Measurements from ENCODE around the gene PITPNB.

The PITPNB gene

DNA sequence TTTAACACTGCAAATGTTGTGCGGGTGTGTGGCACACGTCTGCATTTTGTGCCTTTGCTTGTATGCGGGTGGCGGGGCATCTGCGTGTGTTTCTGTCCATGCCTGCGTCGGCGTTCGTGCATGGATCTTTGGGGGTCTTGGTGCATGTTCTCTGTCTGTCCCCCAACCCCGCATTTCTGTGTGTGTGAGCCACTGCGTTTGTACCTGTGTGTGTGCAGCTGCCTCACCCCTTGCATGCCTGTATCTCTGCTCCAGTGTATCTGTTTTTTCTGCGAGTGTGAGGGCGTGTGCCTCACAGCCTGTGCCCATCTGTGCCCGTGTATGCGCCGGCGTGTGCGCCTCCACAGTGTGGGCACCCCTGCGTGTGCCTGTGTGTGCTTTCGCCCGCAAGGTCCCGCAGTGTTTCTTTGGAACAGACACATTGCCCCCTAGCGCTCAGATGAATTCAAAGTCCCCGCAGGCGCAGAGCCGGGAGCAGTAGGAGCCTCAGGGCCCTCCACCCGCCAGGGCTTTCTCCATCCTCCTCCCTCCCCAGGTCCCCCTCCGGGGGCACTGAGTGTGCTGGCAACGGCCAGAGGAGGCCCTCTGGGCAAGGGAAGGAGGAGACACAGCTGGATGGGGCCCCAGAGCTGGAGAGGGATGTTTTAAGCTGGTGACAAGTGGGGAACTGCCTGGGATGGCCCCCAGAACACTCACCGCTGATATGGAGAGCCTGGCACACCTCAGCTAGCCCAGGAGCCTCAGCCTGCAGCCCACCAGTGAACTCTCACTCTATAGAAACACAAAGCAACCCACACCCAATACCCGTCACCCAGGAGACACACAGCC is 114.4 kb downstream of the PITPNB start:
- peak in 49 of 56 donors; percentile 9 to 83 (median 52) for DNase-seq

DNA sequence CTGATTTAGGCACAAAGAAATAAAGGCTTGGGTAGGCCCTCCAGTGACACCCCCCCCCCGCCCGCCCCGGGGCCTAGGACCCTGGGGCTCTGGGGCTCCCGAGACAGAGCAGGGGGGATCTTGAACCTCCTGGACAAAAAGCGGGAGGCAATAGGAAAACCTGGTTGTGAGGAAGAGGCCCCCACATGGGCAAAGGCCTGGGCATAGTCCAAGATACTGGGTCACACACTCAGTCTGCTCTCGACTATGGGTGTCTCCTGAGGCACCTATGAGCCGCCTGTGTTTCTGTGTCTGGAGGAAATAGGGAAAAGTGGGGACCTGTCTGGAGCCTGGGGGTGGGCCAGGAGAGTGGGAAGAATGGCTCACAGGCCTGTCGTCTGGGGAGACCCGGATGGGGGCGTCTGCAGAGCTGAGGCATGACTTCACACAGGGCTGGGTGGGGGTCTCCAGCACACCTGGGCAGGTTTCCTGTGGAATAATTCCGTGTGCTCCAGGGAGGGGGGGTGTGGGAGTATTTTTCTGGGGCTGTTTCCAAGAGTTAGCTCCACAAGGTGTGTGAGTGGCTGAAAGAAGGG is 115.1 kb downstream of the PITPNB start:
- no peak for DNase-seq

DNA sequence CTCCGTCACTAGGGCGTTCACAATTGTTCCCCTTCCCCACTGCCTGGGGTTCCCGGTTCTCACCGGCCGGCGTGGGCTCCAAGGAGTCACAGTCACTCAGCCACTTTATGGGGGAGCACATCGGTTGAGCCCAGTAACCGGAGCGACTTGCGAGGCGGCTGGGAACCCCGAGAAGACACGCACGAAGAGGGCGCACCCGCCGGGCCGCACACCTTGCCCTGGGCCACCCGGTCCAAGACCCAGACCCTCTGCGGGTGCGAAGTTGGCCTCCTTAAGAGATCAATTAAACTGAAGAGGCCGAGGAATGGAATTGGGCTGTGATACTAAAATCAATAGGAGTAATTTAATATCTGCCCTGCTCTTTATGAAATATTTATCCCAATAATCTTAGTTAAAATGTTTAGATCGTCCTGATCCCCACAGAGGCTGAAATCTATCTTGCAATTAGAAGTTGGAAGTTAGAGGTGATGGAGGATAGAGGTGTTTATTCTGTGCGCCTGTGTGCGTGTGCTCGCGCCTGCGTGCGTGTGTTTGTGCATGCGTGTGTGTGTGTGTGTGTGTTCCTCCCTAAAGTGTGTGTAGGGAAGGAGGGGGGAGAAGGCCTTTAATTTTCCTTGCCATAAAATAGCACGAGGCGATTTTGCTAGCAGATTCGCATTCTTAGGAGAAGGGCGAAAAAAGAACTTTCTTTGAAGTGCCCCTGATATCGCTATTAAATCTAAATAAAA is 116.5 kb downstream of the PITPNB start:
- no peak for DNase-seq

Measured in amygdala (tissue), 56 donors.